Mesenchymal stem cell (in vitro differentiated cells and primary cell): ENCODE data around the gene ZBTB3.
"Not testable (repeated sequence)": the region's sequence is repeated elsewhere in the genome, so short reads cannot be mapped to it uniquely, and the experiment has no call there.

Experiments
- DNase-seq: peaks from one replicate; pipeline ENCODE4 v3.0.0-alpha.2; 2013
- H2AFZ ChIP-seq: one replicate; pipeline ENCODE4 v1.6.1; 2013; ENCODE audit warnings: low read depth, mild to moderate bottlenecking, control low read depth, inconsistent platforms, low read length, moderate library complexity
- H2AK5ac ChIP-seq: 2 replicates; pipeline ENCODE4 v1.6.1; 2013; ENCODE audit warnings: low read length, moderate library complexity, mild to moderate bottlenecking, inconsistent platforms; ENCODE audit not compliant: severe bottlenecking
- H2BK120ac ChIP-seq: one replicate; pipeline ENCODE4 v1.6.1; 2013; ENCODE audit warnings: low read depth, mild to moderate bottlenecking, inconsistent platforms, low read length, moderate library complexity
- H2BK12ac ChIP-seq, 2 experiments: one replicate each; pipeline ENCODE4 v1.6.1; 2013; ENCODE audit warnings: inconsistent platforms in 2 of 2, low read length in 2 of 2, mild to moderate bottlenecking in 2 of 2, moderate library complexity in 2 of 2, control low read depth in 1 of 2
- H2BK15ac ChIP-seq: one replicate; pipeline ENCODE4 v1.6.1; 2013; ENCODE audit warnings: mild to moderate bottlenecking, low read depth, inconsistent platforms; ENCODE audit not compliant: poor library complexity, severe bottlenecking
- H2BK5ac ChIP-seq: 2 replicates; pipeline ENCODE4 v1.6.1; 2013; ENCODE audit warnings: low read depth, mild to moderate bottlenecking, low read length, control low read depth, inconsistent platforms; ENCODE audit not compliant: poor library complexity, severe bottlenecking
- H3K14ac ChIP-seq, 2 experiments: one replicate each; pipeline ENCODE4 v1.6.1; 2013; ENCODE audit warnings: inconsistent platforms in 2 of 2, low read length in 2 of 2, control low read depth in 1 of 2, mild to moderate bottlenecking in 1 of 2, moderate library complexity in 1 of 2
- H3K18ac ChIP-seq, 2 experiments: one replicate each; pipeline ENCODE4 v1.6.1; 2013; ENCODE audit warnings: inconsistent platforms in 2 of 2, low read length in 2 of 2, control low read depth in 1 of 2, low read depth in 1 of 2, mild to moderate bottlenecking in 1 of 2
- H3K23ac ChIP-seq, 2 experiments: one replicate each; pipeline ENCODE4 v1.6.1; 2013; ENCODE audit warnings: inconsistent platforms in 2 of 2, low read length in 2 of 2, mild to moderate bottlenecking in 2 of 2, moderate library complexity in 2 of 2, control low read depth in 1 of 2
- H3K27ac ChIP-seq: 2 replicates; pipeline ENCODE4 v1.5.1; 2013; ENCODE audit warnings: mild to moderate bottlenecking, moderate library complexity, low read length, control low read depth, inconsistent platforms; ENCODE audit not compliant: poor library complexity, severe bottlenecking
- H3K27me3 ChIP-seq, 2 experiments: 2 replicates each; pipeline versions ENCODE4 v1.6.1 to v1.7.0; 2013; ENCODE audit warnings: low read length in 2 of 2, mild to moderate bottlenecking in 2 of 2, moderate library complexity in 2 of 2, control low read depth in 1 of 2, inconsistent platforms in 1 of 2; ENCODE audit not compliant: control insufficient read depth in 1 of 2, insufficient read depth in 1 of 2
- H3K36me3 ChIP-seq, 2 experiments: 2 replicates each; pipeline versions ENCODE4 v1.6.1 to v1.7.0; 2013; ENCODE audit warnings: low read length in 2 of 2, control low read depth in 1 of 2, inconsistent platforms in 1 of 2, low read depth in 1 of 2, mild to moderate bottlenecking in 1 of 2; ENCODE audit not compliant: insufficient read depth in 2 of 2, control insufficient read depth in 1 of 2
- H3K4ac ChIP-seq, 2 experiments: one replicate each; pipeline ENCODE4 v1.6.1; 2013; ENCODE audit warnings: inconsistent platforms in 2 of 2, low read length in 2 of 2, mild to moderate bottlenecking in 2 of 2, moderate library complexity in 2 of 2, control low read depth in 1 of 2, low read depth in 1 of 2
- H3K4me1 ChIP-seq: 2 replicates; pipeline ENCODE4 v1.6.1; 2013; ENCODE audit warnings: low read depth, low read length, control low read depth; ENCODE audit not compliant: control insufficient read depth, insufficient read depth
- H3K4me2 ChIP-seq: 2 replicates; pipeline ENCODE4 v1.6.1; 2013; ENCODE audit warnings: low read length, mild to moderate bottlenecking, inconsistent platforms; ENCODE audit not compliant: poor library complexity, severe bottlenecking
- H3K4me3 ChIP-seq, 2 experiments: 2 replicates each; pipeline versions ENCODE4 v1.5.1 to v1.7.0; 2013; ENCODE audit warnings: low read length in 2 of 2, mild to moderate bottlenecking in 2 of 2, control low read depth in 1 of 2, low read depth in 1 of 2; ENCODE audit not compliant: insufficient read depth in 1 of 2
- H3K79me1 ChIP-seq: replicated peaks from 2 replicates; pipeline ENCODE4 v1.6.1; 2013; ENCODE audit warnings: mild to moderate bottlenecking, control low read depth, low read length, inconsistent platforms; ENCODE audit not compliant: poor library complexity, severe bottlenecking
- H3K9ac ChIP-seq: 2 replicates; pipeline ENCODE4 v1.7.0; 2013; ENCODE audit warnings: mild to moderate bottlenecking, low read length, moderate library complexity
- H3K9me3 ChIP-seq: 2 replicates; pipeline ENCODE4 v1.7.0; 2013; ENCODE audit warnings: mild to moderate bottlenecking, low read length; ENCODE audit not compliant: control insufficient read depth
- H4K8ac ChIP-seq: one replicate; pipeline ENCODE4 v1.6.1; 2013; ENCODE audit warnings: inconsistent platforms, mild to moderate bottlenecking, low read length, moderate library complexity
- H4K91ac ChIP-seq: one replicate; pipeline ENCODE4 v1.6.1; 2013; ENCODE audit warnings: mild to moderate bottlenecking, low read length, inconsistent platforms
- WGBS: methylation state at CpG from one replicate; pipeline ENCODE4 v1.1.7; 2013; ENCODE audit warnings: mixed read lengths; 5-methylcytosine and 5-hydroxymethylcytosine counted together

ZBTB3 gene

DNA sequence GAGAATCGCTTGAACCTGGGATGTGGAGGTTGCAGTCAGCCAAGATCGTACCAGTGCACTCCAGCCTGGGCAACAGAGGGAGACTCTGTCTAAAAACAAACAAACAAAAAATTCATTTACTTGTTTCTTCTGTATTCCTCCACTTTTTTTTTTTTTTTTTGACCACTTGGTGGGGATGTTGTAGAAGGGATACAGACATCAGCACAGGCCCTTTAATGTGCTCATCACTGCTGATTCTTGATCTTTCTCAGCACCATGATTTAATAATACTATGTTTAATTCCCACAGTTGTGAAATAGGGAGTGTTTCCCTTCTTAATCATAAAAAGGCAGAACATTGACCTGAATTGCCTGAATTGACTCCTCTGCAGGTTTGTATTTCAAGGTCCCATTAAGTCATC is 21.1 kb downstream of the ZBTB3 start:
- Histone ChIP-seq H3K36me3 (peaks cover 33 to 43% of the 10 kb centered on the region in 2 experiments), H3K27me3 (no peaks in the 10 kb centered on the region), H3K4me2 (no peak overlapping the region), H3K23ac (no peak overlapping the region), H3K14ac (no peak overlapping the region), H3K4ac (no peak overlapping the region), H3K18ac (no peak overlapping the region), H4K91ac (no peak overlapping the region), H2BK15ac (no peak overlapping the region), H3K27ac (no peak overlapping the region), H3K9ac (peak overlapping the region; percentile 27), H3K79me1 (peaks cover 5% of the 10 kb centered on the region), H3K4me1 (peaks cover 5% of the 10 kb centered on the region), H3K4me3 (no peak overlapping the region), H2BK5ac (no peak overlapping the region), H2AK5ac (no peak overlapping the region), H2AFZ (no peak overlapping the region), H2BK120ac (no peak overlapping the region), H3K9me3 (no peaks in the 10 kb centered on the region), H4K8ac (no peak overlapping the region), H2BK12ac (no peak overlapping the region)
- WGBS = 80% methylated on average over 1 of the region's 2 CpGs
- peak; percentile 69 for DNase-seq

DNA sequence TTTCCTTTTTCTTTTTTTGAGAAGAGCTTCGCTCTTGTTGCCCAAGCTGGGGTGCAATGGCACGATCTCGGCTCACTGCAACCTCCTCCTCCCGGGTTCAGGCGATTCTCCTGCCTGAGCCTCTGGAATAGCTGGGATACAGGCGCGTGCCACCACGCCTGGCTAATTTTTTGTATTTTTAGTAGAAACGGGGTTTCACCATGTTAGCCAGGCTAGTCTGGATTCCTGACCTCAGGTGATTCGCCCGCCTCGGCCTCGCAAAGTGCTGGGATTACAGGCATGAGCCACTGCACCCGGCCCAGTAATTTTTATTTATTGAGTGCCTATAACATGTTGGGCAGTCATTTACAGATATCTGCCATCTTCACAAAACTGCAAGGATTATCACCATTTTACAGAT is 23.9 kb downstream of the ZBTB3 start:
- not testable (repeated sequence) for H2AFZ ChIP-seq, H3K18ac ChIP-seq, H3K9me3 ChIP-seq, H3K4ac ChIP-seq, H2BK5ac ChIP-seq, H3K4me1 ChIP-seq, DNase-seq, H2AK5ac ChIP-seq, H2BK120ac ChIP-seq, H3K79me1 ChIP-seq, H3K27me3 ChIP-seq, H2BK15ac ChIP-seq, H2BK12ac ChIP-seq, H4K8ac ChIP-seq, H4K91ac ChIP-seq, H3K23ac ChIP-seq, H3K14ac ChIP-seq, H3K27ac ChIP-seq
- peak overlapping the region; percentile 56 for H3K4me2 ChIP-seq
- 91% methylated on average over 14 of the region's 14 CpGs for WGBS
- H3K4me3 ChIP-seq = peak overlapping the region in 1 of 2 experiments; percentile 100
- peaks cover 18 to 22% of the 10 kb centered on the region in 2 experiments for H3K36me3 ChIP-seq
- peak overlapping the region; percentile 98 for H3K9ac ChIP-seq

- Histone ChIP-seq H2BK120ac (peak within 1 kb of the TSS; percentile 71), H4K8ac (peak within 1 kb of the TSS; percentile 100), H3K27ac (peak within 1 kb of the TSS; percentile 99), H3K4me3 (peak within 1 kb of the TSS; percentile 97 to 100), H2BK12ac (peak within 1 kb of the TSS in 1 of 2 experiments; percentile 46), H3K79me1 (peaks cover 2% of the 10 kb centered on the region), H2BK15ac (peak within 1 kb of the TSS; percentile 97), H3K36me3 (peaks cover 11 to 23% of the 10 kb centered on the region in 2 experiments), H3K27me3 (no peaks in the 10 kb centered on the region), H2BK5ac (peak within 1 kb of the TSS; percentile 85), H2AFZ (peak within 1 kb of the TSS; percentile 78), H3K9ac (peak within 1 kb of the TSS; percentile 98), H3K14ac (peak within 1 kb of the TSS in 1 of 2 experiments; percentile 93), H3K4me2 (peak within 1 kb of the TSS; percentile 99), H3K18ac (peak within 1 kb of the TSS; percentile 99 to 100), H2AK5ac (peak within 1 kb of the TSS; percentile 60), H3K9me3 (no peaks in the 10 kb centered on the region), H3K23ac (peak within 1 kb of the TSS in 1 of 2 experiments; percentile 46), H4K91ac (peak within 1 kb of the TSS; percentile 94), H3K4me1 (peaks cover 7% of the 10 kb centered on the region), H3K4ac (peak within 1 kb of the TSS; percentile 89 to 96)
- peak; percentile 94 for DNase-seq
- 1% methylated on average over 27 of the region's 29 CpGs for WGBS
Observed at GRCh38 chr11:62728171-62728988, 25.6 kb downstream of the ZBTB3 start, which contains the start of gene TTC9C. Gene TTC9C, plus strand, starts transcription at chr11:62728486. Its CDS starts 363 bp downstream, at chr11:62728849.

- H3K79me1 ChIP-seq = peaks cover 2% of the 10 kb centered on the region
- H3K27me3 ChIP-seq = no peaks in the 10 kb centered on the region
- peak overlapping the region; percentile 22 for H2BK120ac ChIP-seq
- peak overlapping the region; percentile 86 to 99 for H3K18ac ChIP-seq
- 0% methylated on average over 20 of the region's 20 CpGs for WGBS
- H3K4me3 ChIP-seq = peak overlapping the region; percentile 72 to 100
- no peak overlapping the region for H4K91ac ChIP-seq
- peak overlapping the region in 1 of 2 experiments; percentile 46 for H2BK12ac ChIP-seq
- H3K27ac ChIP-seq = peak overlapping the region; percentile 99
- H3K14ac ChIP-seq = peak overlapping the region in 1 of 2 experiments; percentile 93
- no peaks in the 10 kb centered on the region for H3K9me3 ChIP-seq
- no peak overlapping the region for H3K23ac ChIP-seq
- DNase-seq = peak; percentile 99
- no peak overlapping the region for H2AFZ ChIP-seq
- no peak overlapping the region for H2AK5ac ChIP-seq
- peaks cover 7% of the 10 kb centered on the region for H3K4me1 ChIP-seq
- H3K36me3 ChIP-seq = peaks cover 15 to 23% of the 10 kb centered on the region in 2 experiments
- peak overlapping the region; percentile 99 for H3K4me2 ChIP-seq
- peak overlapping the region; percentile 97 for H2BK15ac ChIP-seq
- peak overlapping the region; percentile 100 for H4K8ac ChIP-seq
- H2BK5ac ChIP-seq = peak overlapping the region; percentile 85
- H3K4ac ChIP-seq = peak overlapping the region; percentile 89 to 96
- peak overlapping the region; percentile 98 for H3K9ac ChIP-seq
Observed at GRCh38 chr11:62727872-62728170, 26.1 kb downstream of the ZBTB3 start.
